Natural killer cell (primary cell): ENCODE data around the gene FKBP11. TPM values are rescaled to one million over a fixed set of nuclear protein-coding genes. Genes with fewer than 3 reads are reported as not detected.
A peak's percentile ranks its signal among the peaks of the same experiment; 100 is the strongest.

Source experiments
- ATAC-seq, 3 donors: fragments of 150-1000 bp in 2 of 3; fragments of 200-7000 bp in 1 of 3; cut with Tn5 transposase; 1 replicate in 1 of 3; 2 replicates in 2 of 3; pipeline ENCODE4 v1.10.0; 2021; ENCODE audit warnings: mild to moderate bottlenecking in 2 of 3, moderate library complexity in 2 of 3
- DNase-seq, 2 donors: peaks; one replicate each; pipeline versions ENCODE4 v3.0.0 to v3.0.0-alpha.2; 2013 to 2021; ENCODE audit warnings: mixed read lengths in 1 of 2
- H3K27ac ChIP-seq: one replicate; pipeline ENCODE4 v1.5.1; 2013; ENCODE audit warnings: mild to moderate bottlenecking, low read length
- H3K27me3 ChIP-seq: one replicate; pipeline ENCODE4 v1.6.1; 2013; ENCODE audit warnings: low read length; ENCODE audit not compliant: control insufficient read depth, insufficient read depth
- H3K36me3 ChIP-seq: one replicate; pipeline ENCODE4 v1.6.1; 2013; ENCODE audit warnings: low read length; ENCODE audit not compliant: control insufficient read depth, insufficient read depth
- H3K4me1 ChIP-seq: one replicate; pipeline ENCODE4 v1.6.1; 2013; ENCODE audit warnings: low read length; ENCODE audit not compliant: control insufficient read depth, insufficient read depth
- H3K4me3 ChIP-seq: one replicate; pipeline ENCODE4 v1.5.1; 2013; ENCODE audit warnings: low read length
- H3K9me3 ChIP-seq: one replicate; pipeline ENCODE4 v1.6.1; 2013; ENCODE audit warnings: low read length; ENCODE audit not compliant: control insufficient read depth, insufficient read depth
- H3K27ac Mint-ChIP-seq, 2 donors: one replicate each; pipeline ENCODE4 v1.8.0; 2022; ENCODE audit warnings: mild to moderate bottlenecking in 2 of 2, mixed read lengths in 2 of 2, moderate library complexity in 1 of 2
- H3K27me3 Mint-ChIP-seq, 2 donors: one replicate each; pipeline ENCODE4 v1.8.0; 2022; ENCODE audit warnings: low read depth in 2 of 2, mixed read lengths in 2 of 2
- H3K36me3 Mint-ChIP-seq: one replicate; pipeline ENCODE4 v1.8.0; 2022; ENCODE audit warnings: mixed read lengths
- H3K4me1 Mint-ChIP-seq, 2 donors: one replicate each; pipeline ENCODE4 v1.8.0; 2022; ENCODE audit warnings: mixed read lengths in 2 of 2
- H3K4me3 Mint-ChIP-seq: one replicate; pipeline ENCODE4 v1.8.0; 2022; ENCODE audit warnings: mild to moderate bottlenecking, moderate library complexity, mixed read lengths
- H3K9me3 Mint-ChIP-seq, 2 donors: one replicate each; pipeline ENCODE4 v1.8.0; 2022; ENCODE audit warnings: mixed read lengths in 2 of 2
- WGBS: methylation state at CpG from one replicate; pipeline ENCODE4 v1.1.7; 2013; ENCODE audit warnings: missing lambda C conversion rate; ENCODE audit not compliant: insufficient coverage; 5-methylcytosine and 5-hydroxymethylcytosine counted together
- intact Hi-C: fragments of 100-400 bp; cut with micrococcal nuclease; formaldehyde crosslinking; loops from one replicate; pipeline ENCODE4 v1.14.2; 2022
- total RNA-seq, 4 donors: library from RNA; stranded (reverse); fragments of 120-200 nt in 1 of 4; gene quantifications; one replicate each; pipeline versions ENCODE4 v1.2.3 to v1.2.4, GENCODE V29; 2013 to 2022
- TF ChIP-seq, protein P1 (sequence below): fragments of 200-600 bp; IDR thresholded peaks from one replicate; pipeline ENCODE4 v1.8.0; 2022; ENCODE audit warnings: antibody characterized with exemption

The FKBP11 gene
- total RNA-seq, 3 donors from 2014 or later (not counting 1 experiment from before 2014, with no cell fraction given), result 156 to 228 (median 218) TPM

DNA sequence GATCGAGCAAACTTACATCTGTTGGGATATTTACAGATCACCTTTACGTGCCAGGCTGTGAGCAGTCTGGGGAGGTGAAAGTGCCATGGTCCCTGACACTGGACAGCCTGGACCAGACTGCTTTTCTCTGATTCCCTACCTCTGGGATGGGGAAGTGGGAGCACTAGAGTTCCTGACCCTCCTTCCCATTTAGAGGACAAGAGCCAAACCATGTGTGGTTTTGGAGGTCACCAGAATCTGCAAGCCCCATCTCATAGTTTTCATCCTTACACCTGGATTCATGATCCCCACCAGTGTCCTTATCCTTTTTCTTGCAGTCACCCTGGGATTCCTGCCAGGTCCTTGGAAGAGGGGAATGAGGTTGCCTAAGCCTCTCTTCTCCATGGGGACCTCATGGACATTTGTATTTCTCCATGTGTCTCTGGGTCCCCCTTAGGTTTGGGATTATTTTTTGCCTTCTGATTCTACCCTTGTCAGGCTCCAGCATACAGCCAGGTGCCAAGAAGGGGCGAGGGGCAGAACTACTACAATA lies 47.7 kb upstream of the FKBP11 start:
- Histone ChIP-seq H3K4me3 (no peak overlapping the region), H3K36me3 (no peaks in the 10 kb centered on the region), H3K27ac (no peak overlapping the region), H3K27me3 (peaks cover 52% of the 10 kb centered on the region), H3K4me1 (peaks cover 57% of the 10 kb centered on the region), H3K9me3 (no peaks in the 10 kb centered on the region)
- Mint-ChIP-seq H3K27ac (peak overlapping the region in 1 of 2 donors; percentile 15), H3K4me3 (no peak overlapping the region), H3K9me3 (no peaks in the 10 kb centered on the region), H3K4me1 (peaks cover 41 to 52% of the 10 kb centered on the region in 2 donors), H3K27me3 (peaks cover 27 to 42% of the 10 kb centered on the region in 2 donors), H3K36me3 (no peaks in the 10 kb centered on the region)
- DNase-seq, result no peak
- intact Hi-C loops, result loop anchor here (10.0 kb wide), 1 partner anchor 48 kb away; the partner anchor contains the start of gene FKBP11
- 22% methylated on average over 3 of the region's 3 CpGs for WGBS
- ATAC-seq, result no peak
- TF ChIP-seq, protein P1, sequence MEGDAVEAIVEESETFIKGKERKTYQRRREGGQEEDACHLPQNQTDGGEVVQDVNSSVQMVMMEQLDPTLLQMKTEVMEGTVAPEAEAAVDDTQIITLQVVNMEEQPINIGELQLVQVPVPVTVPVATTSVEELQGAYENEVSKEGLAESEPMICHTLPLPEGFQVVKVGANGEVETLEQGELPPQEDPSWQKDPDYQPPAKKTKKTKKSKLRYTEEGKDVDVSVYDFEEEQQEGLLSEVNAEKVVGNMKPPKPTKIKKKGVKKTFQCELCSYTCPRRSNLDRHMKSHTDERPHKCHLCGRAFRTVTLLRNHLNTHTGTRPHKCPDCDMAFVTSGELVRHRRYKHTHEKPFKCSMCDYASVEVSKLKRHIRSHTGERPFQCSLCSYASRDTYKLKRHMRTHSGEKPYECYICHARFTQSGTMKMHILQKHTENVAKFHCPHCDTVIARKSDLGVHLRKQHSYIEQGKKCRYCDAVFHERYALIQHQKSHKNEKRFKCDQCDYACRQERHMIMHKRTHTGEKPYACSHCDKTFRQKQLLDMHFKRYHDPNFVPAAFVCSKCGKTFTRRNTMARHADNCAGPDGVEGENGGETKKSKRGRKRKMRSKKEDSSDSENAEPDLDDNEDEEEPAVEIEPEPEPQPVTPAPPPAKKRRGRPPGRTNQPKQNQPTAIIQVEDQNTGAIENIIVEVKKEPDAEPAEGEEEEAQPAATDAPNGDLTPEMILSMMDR, result no peak

DNA sequence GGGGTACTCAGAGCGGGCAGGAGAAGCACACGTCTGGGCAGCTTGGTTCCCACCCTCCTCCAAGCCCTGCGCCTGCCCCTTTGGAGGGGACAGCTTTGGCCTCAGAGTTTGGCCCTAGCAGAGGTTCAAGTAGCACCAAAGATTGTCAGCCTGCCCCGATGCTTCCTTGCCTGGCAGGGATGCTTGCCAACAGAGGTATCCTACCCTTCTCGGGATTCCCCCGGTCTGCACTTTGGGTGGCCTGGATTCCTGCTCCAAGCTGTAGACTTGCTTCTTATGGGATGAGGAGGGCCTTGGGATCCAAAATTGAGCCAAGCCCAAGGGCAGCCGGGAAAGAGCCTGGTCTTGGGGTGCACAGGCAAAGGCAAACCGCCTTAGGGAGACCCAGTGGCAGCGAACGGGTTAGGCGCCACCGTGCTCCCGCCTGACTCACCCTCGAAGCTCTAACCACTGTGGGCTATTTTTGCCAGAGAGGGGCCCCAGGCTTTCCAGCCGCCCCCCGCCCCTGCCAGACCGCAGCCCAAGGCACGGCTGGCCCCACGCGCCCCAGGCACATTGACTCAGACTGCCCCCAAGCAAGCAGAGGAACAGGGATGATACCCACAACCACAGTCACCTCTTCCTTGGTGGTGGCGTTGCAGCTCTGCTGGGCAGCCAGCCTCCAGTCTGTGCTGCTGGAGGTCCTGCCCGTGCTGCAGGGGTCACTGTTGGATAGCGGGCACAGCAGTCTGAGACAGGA lies 47.1 kb upstream of the FKBP11 start:
- H3K4me3 ChIP-seq, result no peak overlapping the region
- no peaks in the 10 kb centered on the region for H3K9me3 Mint-ChIP-seq
- H3K9me3 ChIP-seq, result no peaks in the 10 kb centered on the region
- DNase-seq (peak; percentile 32 to 43), ATAC-seq (peak; percentile 18 to 53 (median 37))
- peak overlapping the region in 1 of 2 donors; percentile 44 for H3K27ac Mint-ChIP-seq
- no peaks in the 10 kb centered on the region for H3K36me3 Mint-ChIP-seq
- no peak overlapping the region for H3K27ac ChIP-seq
- 4% methylated on average over 23 of the region's 23 CpGs for WGBS
- no peak overlapping the region for H3K4me3 Mint-ChIP-seq
- peaks cover 35 to 46% of the 10 kb centered on the region in 2 donors for H3K4me1 Mint-ChIP-seq
- H3K27me3 ChIP-seq, result peaks cover 52% of the 10 kb centered on the region
- H3K36me3 ChIP-seq, result no peaks in the 10 kb centered on the region
- intact Hi-C loops, result loop anchor here (10.0 kb wide), 1 partner anchor 48 kb away; the partner anchor contains the start of gene FKBP11
- TF ChIP-seq, protein P1, result no peak
- peaks cover 50% of the 10 kb centered on the region for H3K4me1 ChIP-seq
- peaks cover 21 to 37% of the 10 kb centered on the region in 2 donors for H3K27me3 Mint-ChIP-seq

DNA sequence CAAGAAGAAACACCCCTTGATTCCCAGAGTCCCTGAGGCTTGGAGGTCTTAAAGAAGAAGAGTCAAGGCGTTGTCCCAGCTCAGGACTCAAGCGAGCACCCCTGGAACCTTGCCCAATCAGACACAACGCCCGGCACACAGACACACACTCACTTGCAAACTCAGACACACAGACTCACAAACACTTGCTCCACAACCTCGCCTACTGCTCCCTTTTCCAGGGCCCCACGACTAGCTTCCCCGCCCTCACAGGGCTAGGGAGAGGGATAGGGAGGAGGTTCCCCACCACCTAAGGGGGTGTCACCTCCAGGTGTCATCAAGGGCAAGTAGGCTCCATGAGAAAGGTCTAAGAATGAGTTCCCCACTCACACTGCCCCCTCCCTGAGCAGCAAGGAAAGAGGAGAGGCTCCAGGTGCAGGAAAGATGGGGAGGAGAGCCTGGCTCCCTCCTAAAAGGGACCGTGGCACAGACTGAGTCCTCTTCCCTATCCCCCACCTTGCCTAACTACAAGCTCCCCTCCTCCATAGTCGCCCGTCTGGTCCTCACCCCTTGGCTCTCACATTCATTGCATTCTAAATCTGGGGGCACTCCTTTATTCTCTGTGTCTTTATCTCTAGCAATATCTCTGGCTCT lies 45.5 kb upstream of the FKBP11 start:
- WGBS, result 31% methylated on average over 7 of the region's 10 CpGs
- TF ChIP-seq, protein P1, result no peak
- H3K36me3 ChIP-seq, result no peaks in the 10 kb centered on the region
- H3K4me3 Mint-ChIP-seq, result peak overlapping the region; percentile 39
- no peaks in the 10 kb centered on the region for H3K9me3 Mint-ChIP-seq
- ATAC-seq (no peak), DNase-seq (no peak)
- H3K27ac Mint-ChIP-seq, result peak overlapping the region in 1 of 2 donors; percentile 44
- H3K9me3 ChIP-seq, result no peaks in the 10 kb centered on the region
- H3K36me3 Mint-ChIP-seq, result no peaks in the 10 kb centered on the region
- peaks cover 47% of the 10 kb centered on the region for H3K27me3 ChIP-seq
- H3K4me1 ChIP-seq, result peaks cover 46% of the 10 kb centered on the region
- no peak overlapping the region for H3K4me3 ChIP-seq
- no peak overlapping the region for H3K27ac ChIP-seq
- H3K4me1 Mint-ChIP-seq, result peaks cover 29 to 42% of the 10 kb centered on the region in 2 donors
- intact Hi-C loops, result loop anchor here (10.0 kb wide), 1 partner anchor 46 kb away; the partner anchor contains the start of gene FKBP11
- peaks cover 19 to 28% of the 10 kb centered on the region in 2 donors for H3K27me3 Mint-ChIP-seq
